Renal cortical epithelial cell (primary cell): ENCODE results near the gene MARCKS. TPM values are rescaled to one million over a fixed set of nuclear protein-coding genes. Genes with fewer than 3 reads are reported as not detected.
"Not testable (repeated sequence)": the region's sequence is repeated elsewhere in the genome, so short reads cannot be mapped to it uniquely, and the experiment has no call there.

ENCODE experiments used
- DNase-seq: peaks from one replicate; pipeline ENCODE4 v3.0.0-alpha.2; 2011; ENCODE audit warnings: low read depth
- total RNA-seq: library from RNA; depleted of rRNA; stranded (reverse); fragments of >200 nt; gene quantifications from 2 replicates; pipeline ENCODE4 v1.2.3, GENCODE V29; 2014

The MARCKS gene
- total RNA-seq, 1 donor from 2014 or later: 74.0 TPM

- no peak for DNase-seq
Observed at GRCh38 chr6:113884011-113884410, 26.9 kb downstream of the MARCKS start.

- DNase-seq: no peak
Observed at GRCh38 chr6:113886512-113886911, 29.4 kb downstream of the MARCKS start.

GRCh38 chr6:113888493-113888892 is 31.3 kb downstream of the MARCKS start:
- peak; percentile 24 for DNase-seq

GRCh38 chr6:113888956-113889630 is 31.9 kb downstream of the MARCKS start:
- DNase-seq: no peak

- DNase-seq: no peak
Observed at GRCh38 chr6:113893451-113893850, 36.3 kb downstream of the MARCKS start.

GRCh38 chr6:113893866-113894265 is 36.7 kb downstream of the MARCKS start:
- no peak for DNase-seq

GRCh38 chr6:113894712-113895674 is 37.8 kb downstream of the MARCKS start:
- no peak for DNase-seq

- DNase-seq: peak; percentile 14
Observed at GRCh38 chr6:113901482-113901881, 44.3 kb downstream of the MARCKS start.

- peak; percentile 7 for DNase-seq
Observed at GRCh38 chr6:113903666-113904330, 46.7 kb downstream of the MARCKS start.

- DNase-seq: no peak
Observed at GRCh38 chr6:113907102-113907815, 50.1 kb downstream of the MARCKS start.

GRCh38 chr6:113908801-113909200 is 51.7 kb downstream of the MARCKS start:
- DNase-seq: no peak

GRCh38 chr6:113909224-113909856 is 52.2 kb downstream of the MARCKS start:
- peak; percentile 54 for DNase-seq

- not testable (repeated sequence) for DNase-seq
Observed at GRCh38 chr6:113910285-113910684, 53.1 kb downstream of the MARCKS start.

Other genes with a start within 250 kb of the MARCKS start
- gene HDAC2, start 113.8 kb downstream of the MARCKS start, total RNA-seq: 104 and 208 TPM in 2 replicates